HG03159 (cell line): ENCODE results near the gene EN1.

ENCODE experiments used
- ATAC-seq: cut with Tn5 transposase; IDR thresholded peaks from one replicate; pipeline ENCODE4 v1.9.1; 2021; ENCODE audit warnings: mild to moderate bottlenecking, moderate library complexity; ENCODE audit not compliant: unreplicated experiment

Gene EN1

GRCh38 chr2:118823633-118824032 is 23.8 kb downstream of the EN1 start:
- ATAC-seq, result no peak

GRCh38 chr2:118822572-118822971 is 24.9 kb downstream of the EN1 start:
- ATAC-seq, result no peak

GRCh38 chr2:118822015-118822414 is 25.4 kb downstream of the EN1 start:
- ATAC-seq, result no peak

GRCh38 chr2:118817469-118817868 is 30.0 kb downstream of the EN1 start:
- ATAC-seq, result no peak

- no peak for ATAC-seq
Measured at GRCh38 chr2:118816669-118817068, 30.8 kb downstream of the EN1 start.

- no peak for ATAC-seq
Measured at GRCh38 chr2:118815731-118816130, 31.7 kb downstream of the EN1 start.

- ATAC-seq, result no peak
Measured at GRCh38 chr2:118815314-118815713, 32.1 kb downstream of the EN1 start.

GRCh38 chr2:118814368-118814767 is 33.1 kb downstream of the EN1 start:
- no peak for ATAC-seq

GRCh38 chr2:118813601-118814339 is 33.7 kb downstream of the EN1 start:
- ATAC-seq, result no peak

GRCh38 chr2:118813111-118813510 is 34.3 kb downstream of the EN1 start:
- ATAC-seq, result no peak

- no peak for ATAC-seq
Measured at GRCh38 chr2:118812552-118812951, 34.9 kb downstream of the EN1 start.

GRCh38 chr2:118811514-118812115 is 35.8 kb downstream of the EN1 start:
- ATAC-seq, result no peak

GRCh38 chr2:118810766-118811165 is 36.7 kb downstream of the EN1 start:
- no peak for ATAC-seq

GRCh38 chr2:118808429-118808809 is 39.0 kb downstream of the EN1 start:
- no peak for ATAC-seq

GRCh38 chr2:118807668-118808428 is 39.6 kb downstream of the EN1 start:
- no peak for ATAC-seq

- no peak for ATAC-seq
Measured at GRCh38 chr2:118806797-118807667, 40.4 kb downstream of the EN1 start.

- no peak for ATAC-seq
Measured at GRCh38 chr2:118805064-118805690, 42.3 kb downstream of the EN1 start.

- ATAC-seq, result no peak
Measured at GRCh38 chr2:118803012-118803411, 44.4 kb downstream of the EN1 start.

GRCh38 chr2:118801151-118801550 is 46.3 kb downstream of the EN1 start:
- ATAC-seq, result no peak

- no peak for ATAC-seq
Measured at GRCh38 chr2:118800736-118801135, 46.7 kb downstream of the EN1 start.

GRCh38 chr2:118794546-118794945 is 52.9 kb downstream of the EN1 start:
- ATAC-seq, result no peak
